Measurements from ENCODE around the gene MED26.

The MED26 gene

DNA sequence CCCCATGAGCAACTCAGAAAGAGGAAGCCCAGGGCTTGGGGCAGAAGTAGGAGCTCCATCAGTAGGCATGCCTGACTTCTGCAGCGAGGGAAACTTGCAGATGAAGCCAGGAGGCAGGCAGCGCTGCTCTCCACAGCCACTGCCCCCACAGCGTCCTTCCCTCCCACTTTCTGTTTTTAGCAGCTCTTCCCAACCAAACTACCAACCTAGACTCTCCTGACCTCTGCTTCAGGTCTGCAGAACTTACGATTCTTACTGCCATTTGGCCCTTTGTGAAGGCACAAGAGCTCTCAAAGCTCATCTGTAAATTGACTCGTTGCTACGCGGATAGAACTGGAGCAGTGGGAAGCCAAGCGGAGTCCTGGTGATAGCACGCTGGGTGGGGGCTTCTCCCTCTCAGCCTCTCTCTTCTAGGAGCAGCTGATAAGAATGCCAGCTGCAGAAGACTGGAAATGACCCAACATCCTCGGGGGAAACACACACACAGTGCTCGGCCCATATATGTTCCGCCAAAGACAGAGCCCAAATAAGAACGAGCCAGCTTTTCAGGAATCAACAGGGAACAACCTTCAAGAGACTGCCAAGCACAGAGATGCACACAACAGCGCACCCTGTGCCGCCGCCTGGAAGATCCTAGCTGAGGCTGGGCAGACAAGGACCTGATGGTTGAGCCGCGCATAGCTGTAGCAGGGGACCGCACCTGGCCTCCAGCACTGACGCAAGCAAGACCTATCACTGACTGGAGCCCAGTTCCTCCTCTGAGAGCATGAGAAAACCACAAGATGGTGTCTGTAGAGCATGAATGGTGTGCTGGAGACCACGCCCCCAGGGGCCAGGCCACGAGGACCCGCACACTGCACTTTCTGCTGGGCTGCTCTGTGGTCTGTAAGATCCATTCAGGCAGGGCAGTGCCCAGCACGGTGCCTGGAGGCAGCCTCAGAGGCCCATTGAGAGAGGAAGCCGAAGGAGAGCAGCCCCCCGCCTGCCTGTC, 39.9 kb downstream of the MED26 start:
- no peak for DNase-seq

DNA sequence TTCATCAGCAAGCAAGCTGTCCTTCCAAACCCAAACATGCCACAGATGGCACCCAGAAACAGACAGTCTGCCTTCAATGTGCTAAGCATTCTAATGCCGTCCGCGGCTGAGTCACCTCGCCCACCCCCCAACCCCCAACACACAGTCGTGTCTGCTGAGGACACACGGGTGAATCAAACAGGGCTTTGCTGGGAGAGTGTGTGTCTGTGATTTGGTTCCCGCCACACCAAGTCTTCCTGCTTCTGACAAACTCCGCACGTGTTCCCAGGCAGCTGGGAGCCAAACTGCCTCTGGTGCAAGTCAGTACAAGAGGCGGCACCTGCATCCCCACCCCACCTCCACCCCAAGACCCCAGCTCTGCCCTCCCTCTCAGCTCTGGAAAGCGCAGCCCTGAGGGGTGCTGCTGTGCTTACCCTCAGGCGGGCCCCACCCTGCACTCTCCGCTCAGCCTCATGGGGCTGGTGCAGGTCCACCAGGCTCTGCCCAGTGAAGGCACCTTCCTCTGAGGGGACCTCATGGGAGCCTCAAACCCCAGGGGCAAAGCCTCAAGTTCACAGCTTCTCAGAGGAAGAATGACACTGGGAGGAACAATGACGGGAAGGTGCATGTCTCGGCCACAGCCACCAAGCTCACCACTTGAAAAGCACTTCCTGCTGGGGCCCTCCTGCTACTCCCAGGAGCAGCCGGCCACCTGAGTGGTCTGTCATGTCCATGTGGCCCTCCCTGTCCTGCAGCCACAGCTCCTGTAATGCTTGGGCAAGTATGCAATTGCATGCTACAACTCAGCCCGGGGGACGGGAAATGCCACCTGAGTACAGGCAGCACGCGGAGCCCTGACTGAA, 40.8 kb downstream of the MED26 start:
- no peak for DNase-seq

DNA sequence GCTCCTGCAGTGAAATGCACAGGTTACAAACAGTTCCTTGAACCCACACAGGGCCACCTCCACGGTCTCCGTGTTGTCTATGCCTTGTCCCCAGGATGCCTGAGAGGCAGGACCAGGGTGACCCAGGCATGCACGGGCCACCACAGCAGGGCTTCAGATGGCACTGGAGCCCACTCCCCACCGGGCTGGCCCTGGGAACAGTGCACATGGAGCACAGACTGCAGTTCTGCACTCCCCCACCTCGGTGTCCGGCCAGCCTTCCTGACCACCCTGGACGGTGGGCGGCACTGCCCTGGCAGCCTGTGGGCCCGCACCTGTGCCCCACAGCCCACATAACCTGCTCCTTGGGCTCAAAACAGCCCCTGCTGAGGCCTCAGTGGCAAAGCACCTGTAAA, 41.5 kb downstream of the MED26 start:
- no peak for DNase-seq

DNA sequence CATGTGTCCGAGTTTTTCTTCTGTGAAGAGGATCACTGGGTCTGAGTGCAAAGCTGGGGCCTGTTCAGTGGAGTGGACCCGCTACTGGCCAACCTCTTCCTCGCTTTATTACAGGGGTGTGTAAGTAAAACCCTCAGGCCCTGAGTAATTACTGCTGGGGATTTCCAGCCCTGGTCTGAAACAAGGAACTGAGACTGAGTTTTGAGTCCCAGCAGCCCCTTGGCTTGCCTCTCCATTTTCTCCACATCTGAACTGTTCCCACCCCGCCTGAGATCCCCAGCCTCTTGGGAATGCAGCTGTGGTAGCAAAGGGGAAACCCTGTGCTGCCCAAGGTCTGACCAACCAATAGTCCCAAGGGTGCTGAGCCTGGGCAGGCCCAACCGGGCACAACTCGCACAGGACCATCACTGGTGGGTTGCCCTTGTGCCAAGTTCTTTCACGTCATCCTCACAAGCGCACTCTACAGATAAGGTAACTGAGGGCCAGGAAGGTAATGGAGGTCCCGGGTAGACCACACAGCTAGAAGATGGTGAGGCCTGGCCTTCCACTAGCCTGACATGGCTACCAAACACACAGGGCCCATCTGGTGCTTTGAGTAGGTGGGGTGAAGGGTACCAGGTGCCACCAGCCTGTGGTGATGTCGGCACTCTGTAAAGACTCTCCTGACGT, 42.1 kb downstream of the MED26 start:
- DNase-seq = no peak

DNA sequence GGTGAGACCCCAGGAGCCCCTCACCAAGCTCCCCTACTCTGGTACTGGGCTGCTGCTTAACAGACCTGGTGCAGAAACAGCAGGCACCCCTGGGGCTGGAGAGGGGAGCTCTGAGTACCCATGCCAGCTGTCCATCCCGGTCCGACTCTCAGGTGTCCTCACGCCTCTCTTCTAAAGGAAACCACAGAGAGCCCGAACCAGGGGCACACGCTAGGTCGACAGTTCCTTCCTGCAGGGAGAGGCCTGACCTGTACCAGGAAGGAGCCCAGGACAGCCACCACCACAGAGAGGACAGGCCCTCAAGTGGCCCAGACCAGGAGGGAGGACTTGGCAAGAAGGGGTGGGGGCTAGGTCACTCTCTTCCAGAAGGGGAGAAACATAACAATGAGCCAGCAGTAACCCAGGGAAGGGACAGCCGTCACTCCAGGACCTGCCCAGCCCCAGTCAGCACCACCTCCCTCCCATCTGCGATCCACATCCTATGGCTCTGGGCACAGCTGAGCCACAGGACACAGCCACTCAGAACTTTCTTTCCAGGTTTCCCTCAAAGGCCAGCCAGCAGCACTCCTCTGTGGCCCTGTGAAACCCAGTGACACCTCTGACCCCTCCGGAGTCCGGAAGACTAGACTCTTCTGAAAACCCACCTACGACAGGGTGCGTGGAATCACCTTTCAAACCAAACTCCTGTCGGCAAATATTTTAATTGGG, 42.8 kb downstream of the MED26 start:
- DNase-seq = no peak

DNA sequence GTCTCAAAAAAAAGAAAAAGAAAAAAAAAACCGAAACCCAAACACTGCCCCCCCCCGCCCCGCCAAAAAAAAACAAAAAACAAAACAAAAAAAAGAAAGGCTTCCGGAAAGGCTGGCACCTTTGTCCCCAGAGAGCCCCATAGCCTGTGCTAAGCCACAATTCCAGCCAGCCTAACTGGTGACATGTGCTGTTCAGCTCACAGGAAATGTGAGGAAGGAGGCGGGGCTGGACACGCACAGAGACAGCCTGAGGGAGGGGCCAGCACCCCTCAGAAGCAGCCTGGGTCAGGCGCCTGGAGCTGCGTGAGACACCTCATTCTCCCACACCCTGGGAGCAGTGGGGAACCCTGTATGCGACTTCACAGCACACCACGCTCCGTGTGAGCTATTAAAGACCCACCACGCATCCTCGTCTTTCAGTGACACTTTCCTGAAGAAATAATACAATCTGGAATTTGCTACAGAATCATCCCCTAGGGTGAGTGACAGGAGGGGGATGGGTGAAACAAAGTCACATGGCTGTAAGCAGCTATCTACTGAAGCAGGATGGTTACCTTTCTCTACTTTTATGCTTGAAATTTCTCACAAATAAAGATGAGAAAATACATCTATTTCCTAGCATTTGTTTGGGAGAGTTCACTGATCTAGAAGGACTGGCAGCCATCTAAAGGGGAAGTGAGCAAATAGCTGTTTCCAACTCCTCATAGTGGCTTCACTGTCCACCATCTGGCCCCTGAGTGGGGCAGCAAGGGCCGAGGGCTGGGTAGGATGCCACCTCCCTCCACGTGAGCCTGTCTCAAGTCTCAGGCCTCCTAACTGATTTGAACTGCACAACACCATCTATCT, 43.5 kb downstream of the MED26 start:
- peak; percentile 35 for DNase-seq

DNA sequence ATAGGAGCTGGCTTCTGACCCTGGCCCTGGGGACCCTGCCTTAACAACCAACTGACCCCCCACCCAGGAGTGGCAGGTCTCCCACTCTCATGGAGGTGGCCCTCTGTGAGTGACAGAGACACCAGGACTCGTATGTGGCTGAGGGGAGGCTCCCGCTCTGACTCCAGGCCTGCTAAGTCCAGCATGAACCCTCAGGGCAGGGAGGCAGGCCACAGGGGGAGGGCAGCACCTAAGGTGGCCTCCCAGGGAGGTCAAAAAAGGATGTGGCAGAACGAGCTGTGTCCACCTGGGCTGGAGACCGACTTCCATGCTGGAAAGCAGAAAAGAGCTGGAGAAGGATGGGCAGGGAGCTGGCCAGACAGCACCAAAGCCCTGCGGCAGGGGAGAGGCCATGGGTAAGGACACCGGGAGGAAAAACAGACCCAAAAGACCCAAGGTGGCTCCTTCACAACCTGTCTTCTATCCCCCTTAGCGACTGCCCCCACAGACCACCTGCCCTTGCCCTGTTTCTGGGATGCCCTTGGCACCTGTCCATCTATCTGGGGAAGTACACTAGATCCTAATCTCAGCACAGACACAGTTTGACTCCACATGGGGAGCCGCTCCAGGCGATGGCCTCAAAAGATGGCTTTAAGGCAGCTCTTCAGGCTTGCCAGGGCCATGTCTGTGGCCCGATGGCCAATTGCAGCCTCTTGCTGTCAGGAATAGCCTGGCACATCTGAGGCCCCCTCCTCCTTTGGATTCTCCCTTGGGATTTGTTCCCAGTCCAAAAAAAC, 45.3 kb downstream of the MED26 start:
- DNase-seq = no peak

DNA sequence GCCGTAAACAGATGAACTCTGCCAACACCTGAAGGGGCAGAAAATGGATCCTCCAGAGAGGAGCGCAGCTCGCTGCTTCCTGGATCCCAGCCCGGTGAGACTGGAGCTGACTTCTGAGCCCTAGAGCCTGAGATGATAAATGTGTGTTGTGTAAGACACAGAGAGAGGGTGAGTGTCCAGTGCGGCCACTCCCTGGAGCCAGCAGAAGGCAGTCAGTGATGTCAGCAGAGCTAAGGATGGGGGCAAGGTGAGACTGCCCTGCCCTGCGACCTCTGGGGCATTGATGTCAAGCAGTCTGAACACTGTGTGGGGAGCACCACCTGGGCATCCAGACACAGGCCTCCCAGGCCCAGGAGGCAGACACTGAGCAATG, 46.0 kb downstream of the MED26 start:
- no peak for DNase-seq

DNA sequence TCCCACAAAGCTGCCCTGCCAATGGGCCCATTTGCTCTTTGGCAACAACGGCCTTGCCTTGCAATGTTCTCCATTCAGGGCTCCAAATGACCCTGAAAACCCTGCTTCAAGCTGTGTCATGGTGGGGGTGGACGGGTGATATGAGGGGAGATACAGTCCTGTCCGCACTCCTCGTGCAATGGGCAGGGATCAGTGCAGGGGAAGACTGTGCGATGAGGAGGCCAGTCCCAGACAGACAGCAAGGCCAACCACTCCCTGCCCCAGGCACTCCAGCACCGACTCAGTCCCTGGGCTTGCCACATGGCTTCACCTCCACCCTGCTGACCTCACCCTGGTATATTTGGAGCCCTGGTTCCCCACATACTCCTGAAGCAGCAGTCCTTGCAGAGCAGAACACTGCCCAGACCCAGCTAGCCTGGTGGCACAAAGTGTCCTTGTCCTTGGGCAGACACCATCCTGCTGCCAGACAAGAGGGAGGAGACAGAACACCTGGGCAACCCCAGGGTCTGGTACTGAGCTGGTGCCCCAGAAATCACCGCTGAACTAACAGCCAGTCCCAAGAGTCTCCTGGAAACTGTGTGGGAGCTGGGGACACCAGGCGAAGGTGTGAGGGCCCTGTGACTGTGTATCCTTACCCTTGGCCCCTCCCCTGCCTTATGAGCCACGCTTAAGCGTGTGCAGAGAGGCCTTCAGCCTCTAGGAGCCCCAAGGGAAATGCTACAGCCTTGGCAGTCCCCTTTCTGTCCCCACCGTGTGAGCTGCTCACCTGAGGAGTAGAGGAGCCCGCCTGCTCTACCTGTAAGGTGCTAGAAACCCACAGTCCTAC, 46.6 kb downstream of the MED26 start:
- DNase-seq = no peak

DNA sequence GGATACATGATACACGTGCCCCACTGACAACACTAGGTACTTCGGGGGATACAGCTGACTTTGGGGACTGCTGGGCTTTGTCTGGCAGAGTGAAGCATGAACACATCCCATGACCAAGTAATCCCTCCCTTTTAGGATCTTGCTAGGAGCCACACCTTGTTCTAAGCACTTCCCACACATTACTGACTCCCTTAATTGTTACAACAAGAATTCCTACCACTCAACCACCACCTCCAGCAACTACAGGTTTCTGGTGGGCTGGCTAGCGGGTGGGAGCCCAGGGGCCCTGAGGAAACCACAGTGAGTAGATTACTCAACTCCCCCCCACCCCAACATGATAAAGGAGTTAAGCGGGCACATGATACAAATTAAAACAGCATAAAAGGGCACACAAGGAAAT, 48.6 kb downstream of the MED26 start:
- DNase-seq = no peak

DNA sequence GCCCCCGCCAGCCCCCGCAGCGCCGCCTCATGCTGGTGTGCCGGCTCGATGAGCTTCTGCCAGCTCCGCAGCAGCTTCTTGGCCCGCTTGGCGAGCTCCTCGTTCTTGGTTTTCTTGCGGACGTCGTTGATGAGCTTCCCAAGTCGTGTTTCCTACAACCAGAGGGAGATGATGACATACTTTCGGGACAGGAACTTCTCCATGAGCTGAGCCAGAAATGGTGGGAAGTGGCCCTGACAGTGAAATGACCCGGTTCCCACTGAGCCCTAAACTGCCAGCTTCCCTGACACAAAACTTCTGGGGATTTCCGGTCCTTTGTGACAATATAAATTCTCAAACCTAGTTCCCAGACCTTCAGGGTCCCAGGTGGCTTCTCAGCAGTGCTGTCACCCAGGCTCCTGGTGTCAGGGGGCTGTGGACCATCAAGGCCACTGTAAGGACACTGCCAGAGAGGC, 50.4 kb downstream of the MED26 start:
- no peak for DNase-seq

DNA sequence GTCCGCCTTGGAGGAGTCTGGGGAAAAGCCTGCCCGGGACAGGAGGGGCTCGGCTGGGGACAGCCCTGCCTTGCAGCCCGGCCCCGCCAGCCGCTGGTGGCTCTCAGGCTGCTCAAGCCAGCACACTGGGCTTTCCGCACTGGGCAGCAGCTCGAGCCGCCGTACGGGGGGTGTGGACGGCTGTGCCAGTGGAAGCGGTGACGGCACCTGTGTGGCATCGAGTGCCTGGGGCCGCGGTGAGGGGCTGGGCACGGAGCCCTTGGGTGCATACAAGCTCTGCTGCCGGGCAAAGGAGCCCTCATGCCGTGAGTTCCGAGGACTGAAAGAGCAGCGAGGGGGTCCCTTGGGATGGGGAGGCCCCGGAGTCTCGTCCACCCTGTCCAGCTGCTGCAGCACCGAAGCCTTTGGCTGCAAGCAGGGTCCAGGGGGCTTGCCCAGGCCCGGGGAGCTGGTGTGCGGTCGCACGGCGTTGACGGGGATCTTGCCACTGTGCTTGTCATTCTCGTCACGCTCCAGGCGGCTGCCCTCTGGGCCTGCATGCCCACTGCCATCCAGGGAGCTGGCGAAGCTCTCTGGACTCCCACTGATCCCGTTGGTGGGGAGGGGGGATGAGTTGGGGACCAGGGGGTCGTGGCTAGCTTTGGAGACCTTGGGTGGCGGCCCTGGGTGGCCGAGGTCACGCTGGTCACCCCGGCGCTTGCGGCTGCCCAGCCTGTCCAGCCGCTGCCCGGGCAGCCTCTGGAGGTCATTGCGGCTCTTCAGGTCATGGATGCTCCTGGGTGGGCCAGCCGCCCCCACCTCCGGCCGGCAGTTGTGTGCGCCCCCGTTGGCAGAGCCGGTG, 51.1 kb downstream of the MED26 start:
- DNase-seq = no peak

DNA sequence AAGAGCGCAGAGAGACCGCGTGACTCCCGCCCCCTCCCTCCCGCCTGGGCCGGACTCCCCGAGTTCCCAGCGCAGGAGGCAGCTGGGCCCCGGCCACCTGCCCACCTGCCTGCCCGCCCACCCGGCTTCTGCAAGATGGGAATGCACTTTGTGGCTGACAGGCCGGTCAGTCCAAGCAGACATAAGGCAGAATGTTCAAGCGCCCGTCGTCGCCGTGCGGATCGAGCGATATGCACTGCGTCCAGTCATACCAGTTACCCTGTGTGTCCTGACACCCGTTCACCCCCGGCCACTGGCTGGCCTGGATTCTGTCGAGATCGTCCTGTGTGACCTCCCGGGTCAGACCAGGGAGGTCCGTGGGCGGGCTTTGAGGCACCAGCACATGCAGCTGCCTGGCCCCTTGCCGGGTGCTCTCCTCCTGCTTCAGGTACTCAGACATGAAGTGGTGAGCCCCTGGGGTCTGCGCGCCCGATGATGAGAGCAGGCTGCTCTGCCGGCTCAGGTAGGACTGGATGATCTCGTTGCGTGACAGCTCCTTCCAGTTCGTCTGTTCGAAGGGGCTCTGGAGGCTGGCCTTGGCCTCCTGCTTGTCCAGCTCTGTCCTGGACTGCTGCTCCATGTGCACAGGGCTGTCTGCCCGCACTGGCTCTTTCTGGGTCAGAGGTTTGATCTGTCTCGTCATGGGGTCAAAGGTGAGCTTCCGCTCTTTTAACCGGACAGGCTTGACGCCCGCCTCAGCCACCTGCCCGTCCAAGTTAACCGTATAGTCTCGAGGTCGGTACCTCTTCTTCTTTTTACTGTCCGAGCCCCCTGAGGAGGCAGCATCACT, 51.9 kb downstream of the MED26 start:
- no peak for DNase-seq

DNA sequence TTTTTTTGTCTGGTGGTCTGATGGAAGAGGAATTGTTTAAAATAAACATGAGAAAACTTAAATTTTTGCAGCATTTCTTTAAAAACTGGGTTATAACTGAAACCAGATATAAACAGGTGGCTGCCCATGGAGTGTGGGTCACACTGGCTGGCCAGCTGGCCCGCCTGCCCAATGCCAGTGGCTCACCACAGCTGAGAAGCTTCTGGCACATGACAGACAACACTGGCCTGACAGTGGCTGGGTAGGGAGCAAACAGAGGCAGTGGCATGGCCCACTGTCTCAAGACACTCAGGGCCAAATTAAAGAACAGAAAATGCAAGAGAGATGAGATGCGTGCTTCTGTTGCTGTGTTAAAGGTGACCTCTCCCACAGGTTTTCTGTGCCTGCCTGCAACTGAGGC, 52.7 kb downstream of the MED26 start:
- DNase-seq = no peak

DNA sequence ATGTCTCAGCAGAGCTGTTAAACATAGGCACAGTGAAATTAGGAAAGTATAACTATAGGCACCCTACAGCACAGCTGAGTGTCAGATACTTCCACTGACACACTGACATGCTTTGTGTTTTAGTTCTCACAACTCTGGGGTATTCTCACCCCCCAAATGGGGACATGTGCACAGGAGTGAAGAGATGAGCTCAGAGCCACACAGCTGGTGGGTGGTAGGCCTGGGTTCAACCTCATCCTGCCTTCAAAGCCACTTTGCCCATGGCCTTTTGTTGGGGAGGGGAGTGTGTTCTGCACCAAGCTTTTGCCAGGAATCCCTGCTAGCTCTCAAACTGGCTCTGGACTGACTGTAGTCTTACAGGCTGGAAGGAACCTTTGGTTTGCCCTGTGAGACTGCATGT, 54.1 kb downstream of the MED26 start:
- DNase-seq = no peak

DNA sequence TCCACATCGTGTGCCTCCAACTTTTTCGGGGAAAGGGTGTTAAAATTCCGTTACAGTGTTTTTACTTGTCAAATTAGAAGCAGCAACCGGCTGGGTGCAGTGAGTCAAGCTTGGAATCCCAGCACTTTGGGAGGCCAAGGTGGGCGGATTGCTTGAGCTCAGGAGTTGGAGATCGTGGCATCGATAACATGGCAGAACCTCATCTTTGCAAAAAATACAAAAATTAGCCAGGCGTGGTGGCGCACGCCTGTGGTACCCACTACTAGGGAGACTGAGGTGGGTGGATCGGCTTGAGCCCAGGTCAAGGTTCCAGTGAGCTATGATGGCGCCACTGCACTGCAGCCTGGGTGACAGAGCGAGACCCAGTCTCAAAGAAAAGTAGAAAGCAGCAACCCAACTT, 54.7 kb downstream of the MED26 start:
- DNase-seq = no peak

DNA sequence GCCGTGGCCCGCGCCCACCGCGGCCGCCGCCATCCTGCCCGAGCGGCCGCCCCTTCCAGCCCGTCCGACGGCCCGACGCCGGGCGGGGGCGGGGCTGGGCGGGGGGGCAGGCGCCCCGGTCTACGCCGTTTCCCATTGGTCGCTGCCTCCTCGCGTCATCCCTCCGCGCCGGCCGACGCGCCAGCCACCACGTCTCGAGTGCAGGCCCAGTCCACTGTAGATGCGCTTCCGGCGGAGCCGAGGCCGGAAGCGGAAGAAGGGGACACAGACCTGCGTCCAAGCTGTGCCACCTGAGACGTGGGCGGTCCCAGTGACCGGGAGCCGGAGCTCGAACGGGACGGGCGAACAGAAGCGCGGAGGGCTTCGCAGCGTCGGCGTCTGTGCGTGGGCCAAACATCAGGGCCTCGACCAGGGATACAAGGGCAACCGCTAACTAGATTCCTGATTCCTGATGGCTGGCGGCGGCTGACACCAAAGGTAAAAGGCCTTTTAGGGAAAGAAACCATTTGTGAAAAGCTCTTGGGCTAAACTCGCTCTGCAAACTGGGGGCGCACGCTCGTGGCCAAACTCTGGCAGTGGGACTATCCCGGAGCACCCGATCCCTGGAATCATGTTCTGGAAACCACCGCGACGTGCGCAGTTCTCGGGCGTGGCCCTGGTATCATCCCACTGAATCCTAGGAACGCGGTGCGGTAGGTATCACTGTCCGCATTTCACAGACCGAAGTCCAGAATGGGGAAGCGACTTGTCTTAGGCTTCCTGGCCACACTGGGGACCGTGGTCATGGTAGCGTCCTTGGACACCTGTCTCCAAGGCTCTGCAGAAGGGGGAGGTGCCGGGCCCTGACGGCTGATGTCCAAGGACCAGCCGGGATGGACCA, 55.4 kb downstream of the MED26 start, which contains the start of gene SLC35E1:
SLC35E1 (minus strand) TSS at position 84 of the 880 bp plus-strand sequence; CDS start at position 33, 51 bp downstream.
- peak; percentile 81 for DNase-seq
